Muscle layer of duodenum (tissue), 2 donors: Measurements from ENCODE around the gene PCDHB7.
"Not testable (repeated sequence)": the region's sequence is repeated elsewhere in the genome, so short reads cannot be mapped to it uniquely, and the experiment has no call there.

ENCODE experiments used
- H3K27ac ChIP-seq: one replicate; pipeline ENCODE4 v1.7.0; 2013; ENCODE audit warnings: mild to moderate bottlenecking, low read length
- H3K27me3 ChIP-seq: one replicate; pipeline ENCODE4 v1.7.0; 2013; ENCODE audit warnings: low read depth, mild to moderate bottlenecking, control low read depth, low read length
- H3K36me3 ChIP-seq, 2 donors: one replicate each; pipeline ENCODE4 v1.7.0; 2013; ENCODE audit warnings: low read length in 2 of 2, control low read depth in 1 of 2, mild to moderate bottlenecking in 1 of 2; ENCODE audit not compliant: insufficient read depth in 2 of 2, control insufficient read depth in 1 of 2
- H3K4me1 ChIP-seq, 2 donors: one replicate each; pipeline ENCODE4 v1.7.0; 2013; ENCODE audit warnings: low read length in 2 of 2, mild to moderate bottlenecking in 2 of 2, control low read depth in 1 of 2, moderate library complexity in 1 of 2; ENCODE audit not compliant: insufficient read depth in 2 of 2, control insufficient read depth in 1 of 2
- H3K4me3 ChIP-seq, 2 donors: one replicate each; pipeline ENCODE4 v1.7.0; 2013; ENCODE audit warnings: low read length in 2 of 2, low read depth in 1 of 2, mild to moderate bottlenecking in 1 of 2
- H3K9me3 ChIP-seq, 2 donors: one replicate each; pipeline ENCODE4 v1.7.0; 2013; ENCODE audit warnings: low read length in 2 of 2, control low read depth in 1 of 2, mild to moderate bottlenecking in 1 of 2; ENCODE audit not compliant: control insufficient read depth in 1 of 2
- donor health status: healthy.

The PCDHB7 gene

GRCh38 chr5:141184117-141184855, 11.8 kb downstream of the PCDHB7 start:
- H3K27ac ChIP-seq, H3K4me1 ChIP-seq, H3K27me3 ChIP-seq, H3K36me3 ChIP-seq: not testable (repeated sequence)
- peaks cover 17 to 55% of the 10 kb centered on the region in 2 donors for H3K9me3 ChIP-seq
- peak overlapping the region in 1 of 2 donors; percentile 64 for H3K4me3 ChIP-seq

GRCh38 chr5:141186897-141187512, 14.6 kb downstream of the PCDHB7 start, which contains the start of gene PCDHB9:
Gene PCDHB9 (plus strand): TSS chr5:141187161. CDS start chr5:141187319, 158 bp downstream.
- Histone ChIP-seq H3K4me3 (peak within 1 kb of the TSS; percentile 40 to 52), H3K27ac (no peak within 1 kb of the TSS), H3K4me1 (no peaks in the 10 kb centered on the region), H3K9me3 (peaks cover 22 to 66% of the 10 kb centered on the region in 2 donors), H3K27me3 (no peaks in the 10 kb centered on the region), H3K36me3 (no peaks in the 10 kb centered on the region)

- H3K4me1 ChIP-seq, H3K36me3 ChIP-seq, H3K27ac ChIP-seq, H3K27me3 ChIP-seq: not testable (repeated sequence)
- Histone ChIP-seq H3K9me3 (peaks cover 18 to 64% of the 10 kb centered on the region in 2 donors), H3K4me3 (peak overlapping the region in 1 of 2 donors; percentile 44)
These were observed 16.2 kb downstream of the PCDHB7 start for GRCh38 chr5:141188682-141189081.

- H3K27ac ChIP-seq, H3K4me1 ChIP-seq, H3K36me3 ChIP-seq, H3K27me3 ChIP-seq: not testable (repeated sequence)
- Histone ChIP-seq H3K4me3 (peak overlapping the region in 1 of 2 donors; percentile 44), H3K9me3 (peaks cover 18 to 63% of the 10 kb centered on the region in 2 donors)
These were observed 16.7 kb downstream of the PCDHB7 start for GRCh38 chr5:141189131-141189530.

- H3K27ac ChIP-seq, result no peak within 1 kb of the TSS
- no peaks in the 10 kb centered on the region for H3K4me1 ChIP-seq
- peak within 1 kb of the TSS; percentile 49 to 55 for H3K4me3 ChIP-seq
- H3K27me3 ChIP-seq, result no peaks in the 10 kb centered on the region
- no peaks in the 10 kb centered on the region for H3K36me3 ChIP-seq
- peaks cover 15 to 54% of the 10 kb centered on the region in 2 donors for H3K9me3 ChIP-seq
These were observed 19.8 kb downstream of the PCDHB7 start, which contains the start of gene PCDHB10 for GRCh38 chr5:141192110-141192725. Gene PCDHB10 (plus strand): TSS chr5:141192353. CDS start chr5:141192553, 200 bp downstream.

GRCh38 chr5:141194332-141194731, 21.9 kb downstream of the PCDHB7 start:
- Histone ChIP-seq H3K4me3 (peak overlapping the region in 1 of 2 donors; percentile 41), H3K9me3 (peaks cover 32 to 57% of the 10 kb centered on the region in 2 donors)
- not testable (repeated sequence) for H3K27ac ChIP-seq, H3K4me1 ChIP-seq, H3K27me3 ChIP-seq, H3K36me3 ChIP-seq

GRCh38 chr5:141196363-141196762, 23.9 kb downstream of the PCDHB7 start:
- no peaks in the 10 kb centered on the region for H3K36me3 ChIP-seq
- H3K27ac ChIP-seq, result no peak overlapping the region
- H3K27me3 ChIP-seq, result no peaks in the 10 kb centered on the region
- H3K4me3 ChIP-seq, result peak overlapping the region in 1 of 2 donors; percentile 29
- peaks cover 37 to 67% of the 10 kb centered on the region in 2 donors for H3K9me3 ChIP-seq
- H3K4me1 ChIP-seq, result no peaks in the 10 kb centered on the region

GRCh38 chr5:141199359-141200235, 27.2 kb downstream of the PCDHB7 start, which contains the start of gene PCDHB11:
Gene PCDHB11 (plus strand): TSS chr5:141199627. CDS start chr5:141199775, 148 bp downstream.
- no peak within 1 kb of the TSS for H3K27ac ChIP-seq
- no peaks in the 10 kb centered on the region for H3K4me1 ChIP-seq
- peaks cover 28 to 57% of the 10 kb centered on the region in 2 donors for H3K9me3 ChIP-seq
- H3K36me3 ChIP-seq, result no peaks in the 10 kb centered on the region
- no peaks in the 10 kb centered on the region for H3K27me3 ChIP-seq
- H3K4me3 ChIP-seq, result peak within 1 kb of the TSS; percentile 18 to 54

- Histone ChIP-seq H3K9me3 (peaks cover 25 to 60% of the 10 kb centered on the region in 2 donors), H3K4me3 (peak overlapping the region in 1 of 2 donors; percentile 54)
- H3K27ac ChIP-seq, H3K27me3 ChIP-seq, H3K4me1 ChIP-seq, H3K36me3 ChIP-seq: not testable (repeated sequence)
These were observed 28.7 kb downstream of the PCDHB7 start for GRCh38 chr5:141201126-141201525.

GRCh38 chr5:141201646-141202045, 29.2 kb downstream of the PCDHB7 start:
- not testable (repeated sequence) for H3K27me3 ChIP-seq, H3K27ac ChIP-seq, H3K4me1 ChIP-seq, H3K36me3 ChIP-seq
- Histone ChIP-seq H3K9me3 (peaks cover 25 to 55% of the 10 kb centered on the region in 2 donors), H3K4me3 (peak overlapping the region in 1 of 2 donors; percentile 9)
